OCI-LY7 (cell line): ENCODE measurements around the gene CEP170B. TPM values are rescaled to one million over a fixed set of nuclear protein-coding genes. Genes with fewer than 3 reads are reported as not detected.

Source experiments
- BruUV-seq: library from RNA; stranded (reverse); fragments of 400-500 nt; replicated peaks from 2 replicates; lab custom pipeline; 2021; lab: Mats Ljungman, UMichigan
- CTCF ChIA-PET: fragments of 300-600 bp; sonication (Branson Sonifier 250); formaldehyde crosslinking; loops from one replicate; lab custom pipeline; 2022; ENCODE audit warnings: antibody characterized with exemption; ENCODE audit not compliant: unreplicated experiment; lab: Charles Lee
- POLR2A ChIA-PET: fragments of 300-600 bp; sonication (Branson Sonifier 250); formaldehyde crosslinking; loops from one replicate; lab custom pipeline; 2022; ENCODE audit warnings: antibody characterized with exemption; lab: Charles Lee
- DNase-seq: peaks from one replicate; pipeline ENCODE4 v3.0.0-alpha.2; 2015; ENCODE audit warnings: low spot score
- H2AFZ ChIP-seq: fragments of 200-600 bp; sonication (generic), shearing (Covaris generic); 2 replicates; pipeline ENCODE4 v1.6.1; 2014; ENCODE audit warnings: mild to moderate bottlenecking, antibody characterized with exemption, low read length, moderate library complexity
- H3K27ac ChIP-seq: fragments of 200-600 bp; sonication (generic); 2 replicates; pipeline ENCODE4 v1.5.1; 2014; ENCODE audit warnings: mixed run types, low read depth, mild to moderate bottlenecking, moderate library complexity, low read length, inconsistent platforms; ENCODE audit not compliant: poor library complexity, severe bottlenecking
- H3K36me3 ChIP-seq: fragments of 200-600 bp; sonication (generic); 2 replicates; pipeline ENCODE4 v1.6.1; 2014; ENCODE audit warnings: mild to moderate bottlenecking, antibody characterized with exemption, low read length, moderate library complexity, mixed read lengths; ENCODE audit not compliant: insufficient read depth
- H3K4me1 ChIP-seq: fragments of 200-600 bp; sonication (generic); 2 replicates; pipeline ENCODE4 v1.5.1; 2014; ENCODE audit warnings: mild to moderate bottlenecking, low read length; ENCODE audit not compliant: insufficient read depth, poor library complexity, severe bottlenecking
- H3K4me2 ChIP-seq: fragments of 200-600 bp; sonication (generic); 2 replicates; pipeline ENCODE4 v1.6.1; 2014; ENCODE audit warnings: mild to moderate bottlenecking, low read length
- H3K4me3 ChIP-seq: fragments of 200-600 bp; sonication (generic); 2 replicates; pipeline ENCODE4 v1.5.1; 2014; ENCODE audit warnings: mild to moderate bottlenecking, low read depth, low read length; ENCODE audit not compliant: poor library complexity, severe bottlenecking
- H3K79me2 ChIP-seq: fragments of 200-600 bp; sonication (generic); 2 replicates; pipeline ENCODE4 v1.6.1; 2016; ENCODE audit warnings: low read depth, mild to moderate bottlenecking, low read length, moderate library complexity, mixed read lengths; ENCODE audit not compliant: insufficient read depth
- H3K9me2 ChIP-seq: fragments of 200-600 bp; sonication (generic); 2 replicates; pipeline ENCODE4 v1.6.1; 2016; ENCODE audit warnings: mild to moderate bottlenecking, low read length, mixed read lengths; ENCODE audit not compliant: insufficient read depth
- H3K9me3 ChIP-seq: fragments of 200-600 bp; sonication (generic); 2 replicates; pipeline ENCODE4 v1.6.1; 2014; ENCODE audit warnings: mild to moderate bottlenecking, mixed run types, low read length, mixed read lengths
- H4K20me1 ChIP-seq: fragments of 200-600 bp; sonication (generic); 2 replicates; pipeline ENCODE4 v1.6.1; 2014; ENCODE audit warnings: mild to moderate bottlenecking, antibody characterized with exemption, low read length, moderate library complexity, mixed read lengths; ENCODE audit not compliant: insufficient read depth
- CTCF ChIP-seq: fragments of 200-600 bp; sonication (generic); conservative IDR thresholded peaks from 2 replicates; pipeline ENCODE4 v1.5.1; 2014; ENCODE audit warnings: mild to moderate bottlenecking, antibody characterized with exemption, low read length, moderate library complexity, mixed read lengths
- EZH2phosphoT487 ChIP-seq: fragments of 200-600 bp; sonication (generic); IDR thresholded peaks from 2 replicates; pipeline ENCODE4 v1.6.1; 2018; ENCODE audit warnings: low read depth, borderline replicate concordance, mild to moderate bottlenecking, mixed run types, antibody characterized with exemption, low read length, moderate library complexity, mixed read lengths
- intact Hi-C: fragments of 100-400 bp; cut with micrococcal nuclease; formaldehyde crosslinking; loops from one replicate; pipeline ENCODE4 v1.10.0; 2022; ENCODE audit not compliant: unreplicated experiment
- total RNA-seq, 2 experiments: library from RNA; depleted of rRNA in 1 of 2; stranded (reverse); fragments of >200 nt in 1 of 2; shearing (Covaris generic) in 1 of 2; gene quantifications; 2 replicates each; pipeline ENCODE4 v1.2.3, GENCODE V29; 2014 to 2022

CEP170B gene
- total RNA-seq, 2 experiments from 2014 or later: 0.10 to 0.16 TPM

DNA sequence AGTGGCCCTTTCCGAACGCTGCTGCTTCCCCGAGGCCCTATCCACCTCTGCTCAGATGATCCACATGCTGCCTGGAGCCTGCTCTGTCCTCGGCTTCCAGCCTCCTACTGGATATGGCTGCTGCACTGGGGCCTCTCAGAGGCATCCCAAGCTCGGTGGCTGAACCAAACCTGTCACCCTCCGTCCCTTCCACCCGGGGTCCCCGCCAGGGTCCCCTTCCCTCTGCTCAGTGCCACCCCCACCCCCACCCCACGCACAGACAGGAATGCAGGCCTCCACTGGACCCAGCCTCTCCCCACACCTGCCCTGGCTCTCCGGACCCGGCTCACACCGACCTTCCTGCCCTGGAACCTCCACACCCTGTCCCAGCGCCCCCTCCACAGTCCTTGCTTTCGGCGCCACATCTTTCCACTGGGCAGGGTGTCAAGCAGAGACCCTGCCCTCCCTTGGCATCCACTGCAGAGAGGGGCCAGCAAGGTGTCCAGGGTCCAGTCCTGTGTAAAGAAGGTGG lies 6.1 kb downstream of the CEP170B start:
- Histone ChIP-seq H3K4me1 (no peaks in the 10 kb centered on the region), H3K4me2 (no peak overlapping the region), H3K27ac (no peak overlapping the region), H2AFZ (no peak overlapping the region), H3K79me2 (no peaks in the 10 kb centered on the region), H3K36me3 (no peaks in the 10 kb centered on the region), H4K20me1 (no peaks in the 10 kb centered on the region), H3K9me2 (no peaks in the 10 kb centered on the region), H3K9me3 (no peaks in the 10 kb centered on the region), H3K4me3 (no peak overlapping the region)
- POLR2A ChIA-PET: no interaction called here
- intact Hi-C loops: loop anchor here (2.0 kb wide), 1 partner anchor 102 kb away; no protein-coding TSS in a partner anchor
- TF ChIP-seq CTCF: no peak; the same call in 1 of the 2 replicates
- no peak for TF ChIP-seq EZH2phosphoT487
- no TSS peak for BruUV-seq
- CTCF ChIA-PET: no interaction called here
- DNase-seq: no peak

- H3K9me2 ChIP-seq: no peaks in the 10 kb centered on the region
- H2AFZ ChIP-seq: no peak overlapping the region
- no peaks in the 10 kb centered on the region for H3K36me3 ChIP-seq
- H3K4me3 ChIP-seq: no peak overlapping the region
- DNase-seq: no peak
- POLR2A ChIA-PET: no interaction called here
- no peak overlapping the region for H3K27ac ChIP-seq
- H3K9me3 ChIP-seq: no peaks in the 10 kb centered on the region
- intact Hi-C loops: loop anchor here (2.0 kb wide), 1 partner anchor 103 kb away; no protein-coding TSS in a partner anchor
- H3K4me1 ChIP-seq: peaks cover 4% of the 10 kb centered on the region
- no peak overlapping the region for H3K4me2 ChIP-seq
- TF ChIP-seq CTCF (no peak), EZH2phosphoT487 (no peak)
- H4K20me1 ChIP-seq: no peaks in the 10 kb centered on the region
- CTCF ChIA-PET: no interaction called here
- no TSS peak for BruUV-seq
- no peaks in the 10 kb centered on the region for H3K79me2 ChIP-seq
These were observed 6.8 kb downstream of the CEP170B start for GRCh38 chr14:104871656-104872468.
